Measurements from ENCODE around the gene NDOR1.

GRCh38 chr9:137192859-137193258 is 12.6 kb upstream of the NDOR1 start:
- TF ChIP-seq CTCF (IDR thresholded peaks at IDR 0.05) = no peak
- no peak for TF ChIP-seq POLR2A (IDR thresholded peaks at IDR 0.05)
- TF ChIP-seq POLR2AphosphoS5 (IDR thresholded peaks at IDR 0.05) = no peak
- no peak for TF ChIP-seq EP300 (IDR thresholded peaks at IDR 0.05)
